T follicular helper cell (primary cell): ENCODE results near the gene ZNF548.

Experiments used
- DNase-seq: peaks from one replicate; pipeline ENCODE4 v3.0.0-alpha.2; 2020; ENCODE audit warnings: low read depth

The ZNF548 gene

GRCh38 chr19:57398868-57399267 lies 9.2 kb downstream of the ZNF548 start:
- no peak for DNase-seq

GRCh38 chr19:57403737-57404563 lies 14.3 kb downstream of the ZNF548 start:
- no peak for DNase-seq

- DNase-seq: peak; percentile 60
Observed at GRCh38 chr19:57406516-57407123, 17.0 kb downstream of the ZNF548 start.

- peak; percentile 90 for DNase-seq
Observed at GRCh38 chr19:57410877-57411671, 21.4 kb downstream of the ZNF548 start, which contains the start of gene ZNF17. Gene ZNF17 (plus strand): TSS chr19:57411161. CDS start chr19:57413616, 2,455 bp downstream.

DNA sequence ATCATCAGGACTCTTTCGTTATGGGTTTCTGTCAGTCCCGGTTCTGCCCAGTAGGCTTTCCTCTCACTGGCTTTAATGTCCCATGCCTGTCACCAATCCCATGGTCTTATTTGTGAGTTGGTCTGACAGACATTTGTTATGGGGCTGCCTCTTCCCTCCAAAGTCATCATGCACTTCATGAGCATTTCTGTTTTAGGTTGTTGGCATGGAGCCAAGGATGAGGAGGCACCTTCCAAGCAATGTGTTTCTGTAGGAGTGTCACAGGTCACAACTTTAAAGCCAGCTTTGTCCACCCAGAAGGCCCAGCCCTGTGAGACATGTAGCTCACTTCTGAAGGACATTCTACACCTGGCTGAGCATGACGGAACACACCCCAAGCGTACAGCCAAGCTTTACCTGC lies 29.8 kb downstream of the ZNF548 start:
- no peak for DNase-seq

DNA sequence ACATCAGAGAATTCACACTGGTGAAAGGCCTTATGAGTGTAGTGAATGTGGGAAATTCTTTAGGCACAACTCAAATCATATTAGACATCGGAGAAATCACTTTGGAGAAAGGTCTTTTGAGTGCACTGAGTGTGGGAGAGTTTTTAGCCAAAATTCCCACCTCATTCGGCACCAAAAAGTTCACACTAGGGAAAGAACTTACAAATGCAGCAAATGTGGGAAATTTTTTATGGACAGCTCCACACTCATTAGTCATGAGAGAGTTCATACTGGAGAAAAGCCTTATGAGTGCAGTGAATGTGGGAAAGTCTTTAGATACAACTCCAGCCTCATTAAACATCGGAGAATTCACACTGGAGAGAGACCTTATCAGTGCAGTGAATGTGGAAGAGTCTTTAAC lies 31.4 kb downstream of the ZNF548 start:
- DNase-seq: no peak

GRCh38 chr19:57434386-57435061 lies 44.9 kb downstream of the ZNF548 start:
- DNase-seq: no peak

GRCh38 chr19:57435062-57435978 lies 45.7 kb downstream of the ZNF548 start, which contains the start of gene ZNF749:
Gene ZNF749 (plus strand): TSS chr19:57435325. CDS start chr19:57435579, 254 bp downstream.
- DNase-seq: peak; percentile 96

GRCh38 chr19:57436417-57436816 lies 46.8 kb downstream of the ZNF548 start:
- DNase-seq: no peak

GRCh38 chr19:57437931-57438330 lies 48.3 kb downstream of the ZNF548 start:
- DNase-seq: no peak

DNA sequence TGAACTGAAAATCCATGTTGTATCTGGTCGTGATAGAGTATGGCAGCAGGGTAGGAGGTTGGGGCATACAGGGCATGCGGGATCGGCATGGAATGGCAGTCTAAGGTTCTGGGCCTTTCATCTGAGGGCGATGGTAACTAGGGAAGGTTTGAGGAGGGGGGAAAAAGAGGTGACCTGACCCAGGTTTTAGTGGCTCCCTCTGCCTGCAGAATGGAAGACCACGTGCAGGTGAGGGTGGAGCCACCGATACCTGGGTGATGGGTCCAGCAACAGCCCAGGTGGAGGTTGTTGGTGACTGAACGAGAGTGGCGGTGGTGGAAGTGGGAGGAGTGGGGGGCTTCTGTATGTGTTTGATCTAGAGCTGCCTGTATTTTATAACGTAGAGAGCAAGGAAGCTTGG lies 49.3 kb downstream of the ZNF548 start:
- DNase-seq: no peak

DNA sequence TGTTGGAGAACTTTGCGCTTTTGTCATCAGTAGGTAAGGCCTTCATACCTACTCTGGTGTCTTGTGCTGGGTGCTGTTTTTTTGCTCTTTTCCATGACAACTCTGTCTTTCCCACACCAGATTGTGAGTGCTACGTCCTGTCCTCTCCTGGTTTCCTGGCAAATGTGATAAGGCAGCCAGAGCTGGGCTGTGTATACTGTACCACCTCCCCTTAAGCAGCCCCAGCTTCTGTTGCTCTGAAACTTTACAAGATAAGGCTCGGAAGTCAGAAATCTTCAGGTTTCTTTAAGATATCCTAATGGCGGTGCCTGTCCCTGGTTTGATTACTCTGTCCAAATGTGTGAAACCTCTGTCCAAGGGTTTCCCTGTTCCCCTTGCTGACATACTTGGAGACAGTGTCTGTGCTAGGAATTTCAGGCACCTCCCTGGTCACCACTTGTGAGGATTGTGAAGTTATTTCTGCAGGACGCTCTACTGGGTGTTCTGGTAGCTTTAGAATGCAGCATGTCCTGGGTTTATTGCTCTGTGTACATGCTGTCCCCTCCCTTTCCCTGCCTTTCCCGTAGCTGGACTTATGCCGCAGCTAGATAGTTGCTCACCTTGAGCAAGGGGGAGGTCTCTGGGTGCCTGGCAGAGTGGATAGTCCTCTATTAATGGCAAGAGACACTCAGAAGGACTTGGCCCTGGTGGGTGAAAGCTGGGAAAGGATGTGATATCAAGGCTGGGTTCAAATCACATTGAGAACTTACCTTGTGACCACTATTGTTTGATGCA lies 52.5 kb downstream of the ZNF548 start:
- no peak for DNase-seq

- no peak for DNase-seq
Observed at GRCh38 chr19:57443121-57443696, 53.6 kb downstream of the ZNF548 start.

GRCh38 chr19:57452307-57452706 lies 62.7 kb downstream of the ZNF548 start:
- no peak for DNase-seq
